Non-pigmented ciliary epithelial cell (primary cell): Measurements from ENCODE around the gene SCAMP3.
"Not testable (repeated sequence)": the region's sequence is repeated elsewhere in the genome, so short reads cannot be mapped to it uniquely, and the experiment has no call there.

Source experiments
- DNase-seq: peaks from one replicate; pipeline ENCODE4 v3.0.0-alpha.2; 2010; ENCODE audit warnings: low read depth

Gene SCAMP3

GRCh38 chr1:155227261-155228095, 34.7 kb downstream of the SCAMP3 start:
- peak; percentile 97 for DNase-seq

- no peak for DNase-seq
Observed at GRCh38 chr1:155226910-155227260, 35.3 kb downstream of the SCAMP3 start.

- no peak for DNase-seq
Observed at GRCh38 chr1:155226188-155226909, 35.8 kb downstream of the SCAMP3 start.

- not testable (repeated sequence) for DNase-seq
Observed at GRCh38 chr1:155225404-155225759, 36.8 kb downstream of the SCAMP3 start.

GRCh38 chr1:155223047-155223446, 39.1 kb downstream of the SCAMP3 start:
- no peak for DNase-seq

GRCh38 chr1:155220211-155220965, 41.8 kb downstream of the SCAMP3 start:
- DNase-seq = not testable (repeated sequence)

GRCh38 chr1:155219592-155220031, 42.5 kb downstream of the SCAMP3 start:
- no peak for DNase-seq

GRCh38 chr1:155218854-155219591, 43.1 kb downstream of the SCAMP3 start:
- no peak for DNase-seq

GRCh38 chr1:155214702-155215101, 47.5 kb downstream of the SCAMP3 start:
- DNase-seq = not testable (repeated sequence)

- DNase-seq = not testable (repeated sequence)
Observed at GRCh38 chr1:155212051-155212440, 50.1 kb downstream of the SCAMP3 start.

GRCh38 chr1:155211381-155212050, 50.6 kb downstream of the SCAMP3 start:
- DNase-seq = not testable (repeated sequence)

- no peak for DNase-seq
Observed at GRCh38 chr1:155210314-155211104, 51.7 kb downstream of the SCAMP3 start.

GRCh38 chr1:155209312-155209721, 52.8 kb downstream of the SCAMP3 start:
- DNase-seq = no peak

- DNase-seq = no peak
Observed at GRCh38 chr1:155208541-155209311, 53.4 kb downstream of the SCAMP3 start, which contains the start of gene MTX1. Gene MTX1 (plus strand): TSS chr1:155208695. CDS start chr1:155208805, 110 bp downstream.

GRCh38 chr1:155207806-155208540, 54.2 kb downstream of the SCAMP3 start, which contains the start of gene THBS3:
Gene THBS3 (minus strand): TSS chr1:155207897. CDS start chr1:155207876, 21 bp downstream.
- no peak for DNase-seq

GRCh38 chr1:155206891-155207805, 55.0 kb downstream of the SCAMP3 start:
- DNase-seq = no peak
